HG03378 (cell line): Measurements from ENCODE around the gene SNX33.
A peak's percentile ranks its signal among the peaks of the same experiment; 100 is the strongest.
"Not testable (repeated sequence)": the region's sequence is repeated elsewhere in the genome, so short reads cannot be mapped to it uniquely, and the experiment has no call there.

Experiments
- ATAC-seq: cut with Tn5 transposase; IDR thresholded peaks from one replicate; pipeline ENCODE4 v1.9.1; 2021; ENCODE audit warnings: mild to moderate bottlenecking, moderate library complexity; ENCODE audit not compliant: unreplicated experiment

The SNX33 gene, protein sequence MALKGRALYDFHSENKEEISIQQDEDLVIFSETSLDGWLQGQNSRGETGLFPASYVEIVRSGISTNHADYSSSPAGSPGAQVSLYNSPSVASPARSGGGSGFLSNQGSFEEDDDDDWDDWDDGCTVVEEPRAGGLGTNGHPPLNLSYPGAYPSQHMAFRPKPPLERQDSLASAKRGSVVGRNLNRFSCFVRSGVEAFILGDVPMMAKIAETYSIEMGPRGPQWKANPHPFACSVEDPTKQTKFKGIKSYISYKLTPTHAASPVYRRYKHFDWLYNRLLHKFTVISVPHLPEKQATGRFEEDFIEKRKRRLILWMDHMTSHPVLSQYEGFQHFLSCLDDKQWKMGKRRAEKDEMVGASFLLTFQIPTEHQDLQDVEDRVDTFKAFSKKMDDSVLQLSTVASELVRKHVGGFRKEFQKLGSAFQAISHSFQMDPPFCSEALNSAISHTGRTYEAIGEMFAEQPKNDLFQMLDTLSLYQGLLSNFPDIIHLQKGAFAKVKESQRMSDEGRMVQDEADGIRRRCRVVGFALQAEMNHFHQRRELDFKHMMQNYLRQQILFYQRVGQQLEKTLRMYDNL

DNA sequence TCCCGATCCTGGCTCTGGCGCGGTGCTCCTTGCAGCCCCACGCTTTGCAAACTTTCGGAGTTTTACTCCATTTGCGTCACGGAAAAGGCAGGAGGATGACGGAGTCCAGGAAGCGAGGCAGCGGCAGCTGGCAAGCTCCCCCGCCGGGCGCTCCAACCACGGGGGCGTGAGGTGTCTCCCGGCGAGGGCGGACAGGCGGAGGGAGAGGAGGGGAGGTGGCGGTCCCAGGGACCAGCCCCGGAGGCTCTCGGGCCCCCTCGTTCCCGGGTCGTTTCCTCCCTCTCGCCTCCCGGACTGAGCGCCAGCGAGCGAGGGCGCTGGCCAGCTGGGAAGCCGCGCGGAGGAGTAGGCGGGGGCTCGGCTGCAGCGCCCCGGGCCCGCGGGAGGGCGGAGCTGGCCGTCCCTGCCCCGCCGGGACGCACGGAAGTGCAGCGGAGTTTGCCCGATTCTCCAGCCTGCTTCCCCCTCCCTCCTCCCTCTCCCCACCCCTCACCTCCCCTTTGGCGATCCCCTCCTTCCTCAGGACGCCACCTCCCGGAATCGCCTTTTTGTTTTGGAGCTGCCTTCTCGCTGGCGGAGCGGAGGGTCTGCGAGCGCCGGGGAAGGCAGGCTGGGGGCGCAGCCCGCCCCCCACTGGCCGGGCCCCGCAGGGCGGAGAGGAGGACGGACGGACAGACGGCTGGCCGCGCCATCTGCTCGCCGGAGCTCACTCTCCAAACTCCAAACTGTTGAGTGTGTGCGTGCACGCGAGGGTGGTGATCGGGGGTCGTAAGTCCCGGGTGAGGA, at the start of gene SNX33:
Gene SNX33 (plus strand): TSS at position 543 of the 786 bp plus-strand sequence. CDS start 1,191 bp downstream, outside the sequence.
- ATAC-seq: no peak

DNA sequence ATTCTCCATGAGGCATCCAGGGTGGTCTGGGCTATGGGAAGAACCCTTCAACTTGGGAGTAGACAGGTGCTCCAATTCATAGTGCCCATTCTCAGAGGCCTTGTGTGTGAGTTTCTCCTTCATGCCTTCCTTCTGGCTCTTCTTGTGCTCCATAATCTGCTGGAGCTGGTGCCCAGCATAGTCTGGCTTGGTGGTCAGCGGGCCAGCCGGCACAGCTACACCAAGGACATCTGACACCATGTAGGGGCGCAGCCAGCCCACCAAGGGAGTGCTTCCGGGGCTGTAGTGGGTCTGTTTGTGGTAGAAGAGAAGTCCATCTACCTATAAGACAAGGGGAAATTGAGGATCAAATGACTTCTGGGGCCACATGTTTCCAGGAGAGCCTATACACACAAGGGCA, 49.4 kb upstream of the SNX33 start:
- no peak for ATAC-seq

DNA sequence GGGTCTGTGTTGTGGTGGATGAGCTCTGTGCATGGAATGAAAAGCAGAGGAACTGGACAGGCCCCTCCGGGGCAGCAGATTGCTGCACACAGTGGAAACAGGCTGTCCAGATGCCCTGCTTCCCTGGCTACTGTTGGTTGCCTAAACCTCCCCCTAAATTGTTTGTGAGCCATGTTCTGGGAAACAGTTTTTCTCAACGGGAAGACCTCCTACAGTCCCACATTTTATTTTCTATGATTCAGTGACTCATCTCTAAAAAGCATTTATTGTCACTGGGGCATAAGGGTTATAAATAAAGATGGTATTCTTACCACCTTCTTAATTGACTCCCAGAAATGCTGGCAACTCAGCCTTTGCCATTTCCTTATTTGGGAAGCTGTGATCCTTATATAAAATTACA, 48.3 kb upstream of the SNX33 start:
- no peak for ATAC-seq

DNA sequence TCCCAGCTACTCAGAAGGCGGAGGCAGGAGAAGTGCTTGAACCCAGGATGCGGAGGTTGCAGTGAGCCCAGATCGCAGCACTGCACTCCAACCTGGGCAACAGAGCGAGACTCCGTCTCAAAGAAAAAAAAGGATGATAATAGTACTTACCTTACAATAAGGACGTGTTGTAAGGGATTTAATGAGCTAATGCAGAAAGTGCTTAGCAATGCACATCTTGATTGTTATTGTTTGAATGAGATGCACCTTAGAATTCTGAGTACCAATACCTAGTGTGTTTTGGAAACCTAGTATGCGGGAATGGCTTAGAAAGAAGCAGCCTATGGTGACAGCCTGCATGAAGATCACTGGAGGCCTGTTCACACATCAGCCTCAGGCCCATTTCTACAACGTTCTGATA, 41.7 kb upstream of the SNX33 start:
- ATAC-seq: no peak

DNA sequence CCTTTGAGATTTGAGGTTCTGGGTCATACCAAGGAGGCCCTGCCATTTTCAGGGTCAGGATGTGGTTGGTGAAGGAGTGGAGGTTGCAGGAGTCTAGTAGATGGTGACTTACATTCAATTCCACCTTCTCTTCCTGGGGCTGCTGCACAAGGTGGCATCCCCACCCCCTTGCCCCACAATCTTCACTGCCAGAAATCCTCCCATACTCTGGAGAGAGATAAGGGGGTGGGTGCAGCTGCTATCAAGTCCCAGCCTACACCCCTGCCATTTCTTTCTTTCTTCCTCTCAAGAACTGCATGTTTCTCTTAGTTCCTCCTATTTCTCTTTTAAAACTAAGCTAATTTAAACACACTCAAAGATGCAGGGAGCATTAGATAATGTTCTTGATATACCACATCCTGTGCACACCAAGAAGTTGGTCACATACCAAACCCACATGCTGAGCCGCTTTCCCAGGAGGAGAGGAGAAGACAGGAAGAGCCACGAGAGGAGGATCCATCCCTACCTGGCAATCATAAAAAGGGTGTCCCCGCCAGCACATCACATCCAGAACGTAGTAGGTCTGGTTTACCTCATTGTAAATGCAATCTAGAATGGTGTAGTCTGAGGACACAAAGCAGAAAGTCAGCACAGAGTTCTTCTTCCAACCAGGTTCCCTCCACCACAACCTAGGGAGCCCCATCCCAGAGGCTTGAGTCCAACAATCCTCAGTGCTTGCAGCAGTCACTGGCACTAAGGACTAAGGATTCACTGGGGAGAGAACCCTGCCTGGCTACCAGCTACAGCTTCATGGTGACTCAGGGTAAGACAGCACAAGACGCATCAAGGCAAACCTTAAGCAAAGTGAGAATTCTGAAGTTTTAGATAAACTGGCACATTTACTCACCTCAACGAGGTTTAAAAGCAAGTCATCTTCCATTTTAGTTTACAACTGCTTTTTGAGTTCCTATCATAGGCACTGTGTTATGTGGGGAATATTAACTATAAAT, 40.7 kb upstream of the SNX33 start:
- ATAC-seq: no peak

DNA sequence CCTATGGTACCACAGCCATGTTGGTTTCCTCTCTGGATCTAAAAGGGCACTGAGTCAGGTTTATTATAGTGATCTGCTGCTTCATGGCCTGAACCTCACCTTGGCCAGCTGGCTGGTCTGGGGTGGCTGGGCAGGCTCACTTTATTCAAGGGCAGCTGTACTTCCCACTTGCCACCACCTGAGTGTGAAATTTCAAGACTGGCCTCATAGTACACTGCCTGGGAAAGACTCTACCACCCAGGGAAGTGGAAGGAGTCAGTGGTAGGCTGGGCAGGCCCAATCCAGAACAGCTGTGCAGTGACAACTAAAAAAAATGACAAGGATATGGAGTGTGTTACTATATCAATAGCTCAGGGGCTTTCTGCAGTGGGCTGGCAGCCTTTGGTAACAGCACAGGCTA, 30.9 kb upstream of the SNX33 start:
- no peak for ATAC-seq

DNA sequence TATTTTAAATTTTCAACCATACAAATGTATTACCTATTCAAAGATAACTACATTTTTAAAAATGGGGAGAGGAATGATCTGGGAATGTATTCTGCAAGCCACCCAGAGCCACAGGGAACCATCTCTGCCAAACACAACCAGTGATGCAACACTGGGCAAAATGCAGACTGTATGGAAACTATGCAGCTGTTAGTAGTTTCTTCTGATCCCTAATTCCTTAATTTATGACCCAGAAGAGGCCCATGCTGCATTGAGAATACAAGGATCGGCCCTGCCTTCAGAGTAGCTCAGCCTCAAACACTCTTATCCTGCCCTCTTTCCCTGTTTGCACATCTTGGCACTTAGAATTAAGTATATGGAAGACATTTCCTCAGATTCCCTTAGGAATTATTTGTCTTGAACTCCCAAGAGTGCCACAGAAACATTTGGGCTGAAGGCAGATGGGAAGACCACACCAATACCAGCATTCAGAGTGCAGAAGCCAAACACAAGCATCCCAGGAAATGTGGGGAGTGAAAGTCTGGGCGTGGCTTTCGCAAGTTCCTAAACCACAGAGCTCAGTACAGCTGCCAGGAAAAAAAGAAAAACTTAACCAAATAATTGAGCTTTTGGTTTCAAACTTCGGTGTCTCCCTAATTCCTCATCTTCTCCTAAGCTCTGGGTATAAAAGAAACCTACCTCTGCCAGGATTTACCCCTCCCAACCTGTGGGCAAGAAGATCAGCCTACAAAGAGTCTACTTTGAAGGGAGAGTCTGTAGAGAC, 27.5 kb upstream of the SNX33 start:
- no peak for ATAC-seq

DNA sequence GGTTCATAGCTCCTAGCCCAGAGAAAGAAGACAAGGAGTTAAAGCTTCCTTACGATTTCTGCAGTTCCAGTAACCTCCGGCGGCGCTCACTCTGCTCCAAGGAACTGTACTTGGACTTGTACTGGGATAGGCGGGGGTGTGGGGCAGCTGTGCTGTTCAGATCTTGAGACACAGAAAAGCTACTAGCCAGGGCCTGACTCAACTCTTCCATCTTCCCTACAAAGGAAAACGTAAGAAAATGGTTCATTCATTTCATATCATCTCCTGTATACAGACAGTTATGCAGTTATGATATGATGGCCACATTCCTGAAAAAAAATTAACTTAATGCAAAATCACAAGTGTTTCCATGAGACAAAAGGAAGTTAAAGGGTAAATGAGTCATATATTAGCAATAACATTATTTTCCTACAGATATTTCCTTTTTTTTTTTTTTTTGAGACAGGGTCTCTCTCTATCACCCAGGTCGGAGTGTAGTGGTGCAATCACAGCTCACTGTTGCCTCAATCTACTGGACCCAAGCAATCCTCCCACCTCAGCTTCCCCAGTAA, 26.8 kb upstream of the SNX33 start:
- no peak for ATAC-seq

DNA sequence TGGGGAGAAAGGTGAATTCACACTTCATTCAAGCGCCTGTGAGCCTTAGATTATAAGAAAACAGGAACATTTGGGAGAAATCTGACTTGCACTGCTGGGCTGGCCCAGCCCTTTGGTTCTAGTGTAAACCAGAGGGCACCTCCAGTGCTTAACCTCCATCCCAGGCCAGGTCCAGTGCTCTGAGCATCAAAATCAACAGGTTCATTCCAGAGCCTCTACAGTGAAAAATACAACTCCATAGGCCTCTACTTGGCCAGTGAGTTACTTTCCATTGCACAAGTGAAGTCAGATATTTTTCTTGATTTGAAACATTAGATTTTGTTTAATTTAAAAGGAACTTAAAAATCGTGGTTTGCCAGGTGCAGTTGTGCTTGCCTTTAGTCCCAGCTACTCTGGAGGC, 25.2 kb upstream of the SNX33 start:
- no peak for ATAC-seq

DNA sequence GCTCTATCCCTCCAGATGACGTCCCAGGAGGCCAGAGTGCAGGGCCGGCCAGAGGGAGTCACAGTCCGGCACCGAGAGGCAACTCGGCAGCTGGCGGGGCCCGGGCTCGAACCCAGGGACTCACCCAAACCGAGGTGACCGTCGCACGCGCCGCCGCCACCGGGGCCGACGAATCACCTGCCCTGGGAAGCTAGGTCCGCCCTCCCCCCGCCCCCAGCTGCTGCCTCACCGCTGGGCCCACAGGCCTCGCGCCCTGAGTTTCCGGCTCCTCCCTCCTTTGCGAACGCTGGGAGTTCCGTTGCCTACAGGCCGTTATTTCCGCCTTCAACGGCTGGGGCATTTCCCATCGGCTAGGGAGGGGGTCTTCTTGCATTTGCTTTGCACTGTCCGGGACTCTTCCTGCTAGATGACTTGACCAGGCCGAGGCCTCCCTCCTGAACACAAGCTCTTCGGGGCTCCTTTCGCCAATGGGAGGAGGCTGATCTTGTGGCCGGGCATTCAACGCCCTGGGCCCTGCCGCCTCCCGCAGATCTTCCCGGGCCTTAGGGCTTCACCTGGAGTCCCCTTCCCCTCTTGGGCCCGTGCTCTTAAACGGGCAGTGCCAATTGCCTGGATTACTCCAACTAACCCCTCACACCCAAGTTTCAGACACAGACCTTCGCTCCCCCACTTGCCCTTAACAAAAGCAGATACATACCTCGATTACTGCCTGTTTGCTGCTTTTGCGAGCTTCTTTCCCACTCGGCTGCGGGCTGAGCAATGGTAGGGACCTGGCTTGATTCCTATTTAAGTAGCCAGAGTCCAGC, 22.0 kb upstream of the SNX33 start, which contains the start of gene SNUPN:
Gene SNUPN (minus strand): TSS at position 184 of the 806 bp plus-strand sequence. CDS start 4,674 bp downstream, outside the sequence.
- peak; percentile 53 for ATAC-seq

DNA sequence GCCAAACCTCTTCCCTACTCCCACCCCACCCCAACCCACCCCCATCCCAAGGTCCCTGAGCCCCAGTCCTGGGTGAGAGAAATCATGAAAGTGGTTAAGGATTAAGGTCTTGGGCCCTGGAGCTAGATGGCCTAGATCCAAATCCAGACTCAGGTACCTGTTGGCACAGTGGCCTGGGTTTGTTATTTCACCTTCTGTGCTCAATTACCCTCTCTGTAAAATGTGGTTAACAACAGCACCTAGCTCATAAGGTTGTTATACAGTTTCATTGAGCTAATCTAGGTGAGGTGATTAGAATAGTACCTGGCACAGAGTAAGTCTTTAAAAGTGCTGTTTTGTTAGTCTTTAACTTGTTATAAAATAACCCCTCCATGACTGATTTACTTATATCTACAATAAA, 15.8 kb upstream of the SNX33 start:
- ATAC-seq: no peak

DNA sequence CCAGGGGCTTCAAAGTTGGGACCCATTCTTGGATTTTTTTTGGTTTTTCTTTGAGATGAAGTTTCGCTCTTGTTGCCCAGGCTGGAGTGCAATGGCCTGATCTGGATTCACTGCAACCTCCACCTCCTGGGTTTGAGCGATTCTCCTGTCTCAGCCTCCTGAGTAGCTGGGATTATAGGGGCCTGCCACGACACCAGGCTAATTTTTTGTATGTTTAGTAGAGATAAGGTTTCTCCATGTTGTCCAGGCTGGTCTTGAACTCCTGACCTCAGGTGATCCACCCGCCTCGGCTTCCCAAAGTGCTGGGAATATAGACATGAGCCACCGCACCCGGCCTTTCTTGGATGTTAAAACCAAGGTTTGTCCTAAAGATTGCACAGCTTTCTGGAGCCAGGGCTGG, 13.8 kb upstream of the SNX33 start:
- not testable (repeated sequence) for ATAC-seq

DNA sequence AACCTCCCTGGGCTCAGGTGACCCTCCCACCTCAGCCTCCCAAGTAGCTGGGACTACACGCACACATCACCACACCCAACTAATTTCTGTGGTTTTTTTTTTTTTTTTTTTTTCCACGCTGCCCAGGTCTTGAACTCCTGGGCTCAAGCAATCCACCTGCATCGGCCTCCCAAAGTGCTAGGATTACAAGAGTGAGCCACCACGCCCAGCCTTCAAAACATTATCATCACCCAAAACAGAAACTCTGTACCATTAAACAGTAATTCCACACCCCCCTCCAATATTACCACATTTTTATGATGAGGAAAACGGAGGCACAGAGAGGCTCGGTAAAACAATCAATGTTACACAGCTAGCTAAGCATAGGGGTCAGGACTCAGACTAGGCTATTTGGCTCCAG, 11.7 kb upstream of the SNX33 start:
- ATAC-seq: no peak

DNA sequence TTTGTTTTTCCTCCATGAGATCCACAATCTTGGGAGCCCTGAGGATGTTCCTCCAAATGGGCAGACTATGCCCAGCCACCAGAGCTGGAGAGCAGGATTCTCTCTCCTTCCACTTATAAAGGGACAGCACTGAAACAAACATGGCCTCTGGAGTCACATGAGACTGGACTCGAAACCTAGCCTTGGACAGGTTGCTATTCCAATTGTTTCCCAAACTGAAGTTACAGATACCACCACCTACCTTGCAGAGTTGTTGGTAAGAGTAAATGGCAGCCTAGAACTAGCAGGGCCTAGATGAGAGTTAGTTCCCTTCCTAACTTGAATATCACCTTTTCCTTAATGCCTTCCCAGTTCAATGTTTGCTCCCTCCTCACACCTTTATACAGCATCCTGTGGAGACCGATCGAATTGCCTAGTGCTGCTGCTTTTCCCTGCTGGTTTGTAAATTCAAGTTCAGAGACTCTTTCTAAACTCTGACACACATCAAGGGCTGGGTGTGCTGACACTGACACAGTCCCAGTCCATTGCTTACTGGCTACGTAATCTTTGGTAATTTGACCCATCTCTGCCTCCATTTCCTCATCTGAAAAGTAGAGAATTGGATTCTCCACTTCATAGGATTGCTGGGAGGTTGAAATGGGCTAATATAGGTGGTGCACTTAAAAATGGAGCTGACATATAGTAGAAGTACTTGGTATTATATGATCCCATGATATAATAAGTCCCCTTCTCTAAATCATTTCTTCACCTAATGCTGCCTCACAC, 10.3 kb upstream of the SNX33 start:
- ATAC-seq: no peak

DNA sequence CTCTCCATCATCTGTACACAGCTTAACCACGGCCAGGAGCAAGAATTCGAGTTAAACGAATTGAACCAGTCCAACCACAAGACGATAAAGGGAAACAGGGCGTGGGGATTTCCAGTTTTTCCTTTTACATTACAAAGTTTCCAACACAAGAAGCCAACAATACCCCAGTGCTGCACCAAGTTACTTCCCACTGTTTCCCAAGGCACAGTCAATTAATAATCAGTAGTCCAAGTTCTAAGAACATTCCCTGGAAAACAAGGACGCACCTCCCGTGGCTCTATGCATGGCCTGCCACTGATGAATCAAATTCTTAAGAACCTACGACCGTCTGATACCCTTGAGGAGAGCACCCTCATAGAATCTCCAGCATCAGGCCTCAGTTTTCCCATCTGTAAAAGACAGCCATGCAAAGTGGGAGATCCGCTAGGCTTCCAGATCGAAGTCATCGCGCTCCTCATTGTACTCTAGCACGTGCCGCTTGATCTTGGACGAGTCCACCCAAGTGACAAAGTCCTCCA, 8.5 kb upstream of the SNX33 start:
- ATAC-seq: no peak

DNA sequence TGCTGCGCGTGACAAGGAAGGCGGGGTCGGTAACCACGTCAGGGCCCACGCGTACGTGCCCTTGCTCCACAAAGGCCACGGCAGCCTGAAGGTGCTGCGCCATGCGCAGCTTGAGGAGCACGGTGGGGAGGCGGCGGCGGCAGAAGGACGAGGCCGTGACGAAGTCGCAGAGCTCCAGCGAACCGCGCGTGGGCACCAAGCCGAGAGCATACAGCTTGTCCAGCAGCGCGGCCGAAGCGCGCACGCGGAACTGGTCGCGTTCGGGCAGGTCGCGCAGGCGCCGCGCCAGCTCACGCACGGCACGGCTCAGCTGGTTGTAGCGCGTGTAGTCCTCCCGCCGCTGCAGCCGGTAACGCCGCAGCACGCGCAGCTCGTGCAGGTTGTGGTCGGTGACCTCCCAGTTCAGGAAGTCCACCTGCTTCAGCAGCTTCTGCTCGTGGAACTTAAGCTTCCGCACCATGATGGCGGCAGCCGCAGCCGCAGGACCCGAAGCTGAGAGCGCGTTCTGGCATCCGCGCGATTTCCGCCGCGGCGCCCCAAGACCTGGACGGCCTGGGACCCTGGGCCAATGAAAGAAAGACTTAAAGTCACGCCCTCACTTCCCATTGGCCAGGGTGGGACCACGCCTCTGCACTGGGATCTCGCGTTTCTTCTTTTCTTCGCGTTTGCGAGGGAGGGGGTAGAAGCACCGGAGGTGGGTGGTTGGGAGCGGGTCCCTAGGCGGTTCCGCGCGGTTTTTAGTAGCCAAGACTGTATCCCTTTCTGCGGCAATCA, 7.8 kb upstream of the SNX33 start, which contains the start of gene IMP3:
Gene IMP3 (minus strand): TSS at position 516 of the 774 bp plus-strand sequence. CDS start 56 bp downstream, at position 460.
- ATAC-seq: peak; percentile 81
